Omental fat pad (tissue), 4 donors: ENCODE data around the gene DEFB125. TPM values are rescaled to one million over a fixed set of nuclear protein-coding genes. Genes with fewer than 3 reads are reported as not detected.
A peak's percentile ranks its signal among the peaks of the same experiment; 100 is the strongest.

Experiments used
- ATAC-seq: fragments of 150-250 bp; one replicate; pipeline ENCODE4 v1.9.1; 2016; ENCODE audit warnings: mild to moderate bottlenecking, moderate library complexity; ENCODE audit not compliant: low FRiP score
- DNase-seq: peaks from one replicate; pipeline ENCODE4 v3.0.0-alpha.2; 2019; ENCODE audit warnings: low spot score
- total RNA-seq, 4 donors: library from RNA; depleted of rRNA; stranded (reverse); fragments of >200 nt; gene quantifications; one replicate each; pipeline ENCODE4 v1.1.0, GENCODE V29; 2016
- TF ChIP-seq, protein P1 (sequence below), 3 donors: fragments of 450-650 bp; IDR thresholded peaks; one replicate each; pipeline ENCODE4 v1.5.1; 2016 to 2017; ENCODE audit warnings: antibody characterized with exemption in 3 of 3, mild to moderate bottlenecking in 3 of 3, moderate library complexity in 2 of 3

The DEFB125 gene, protein sequence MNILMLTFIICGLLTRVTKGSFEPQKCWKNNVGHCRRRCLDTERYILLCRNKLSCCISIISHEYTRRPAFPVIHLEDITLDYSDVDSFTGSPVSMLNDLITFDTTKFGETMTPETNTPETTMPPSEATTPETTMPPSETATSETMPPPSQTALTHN
- total RNA-seq: not detected

DNA sequence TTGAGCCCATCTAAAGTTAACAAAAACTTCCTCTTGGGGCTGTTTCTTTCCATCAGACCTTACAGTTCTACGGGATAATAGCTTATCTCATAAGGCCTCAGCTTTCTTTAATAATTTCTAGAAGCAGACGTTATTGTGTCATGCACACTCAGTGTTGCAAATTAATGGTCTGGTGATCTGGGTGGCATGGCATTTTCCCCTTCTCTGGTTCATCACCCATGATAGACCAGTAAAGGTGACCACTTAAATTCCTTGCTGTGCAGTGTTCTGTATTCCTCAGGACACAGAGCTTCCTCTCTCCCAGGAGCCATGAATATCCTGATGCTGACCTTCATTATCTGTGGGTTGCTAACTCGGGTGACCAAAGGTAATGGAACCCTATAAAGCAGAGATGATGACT lies at the start of gene DEFB125:
Gene DEFB125, plus strand, starts transcription at position 272 of the 400 bp plus-strand sequence. Its CDS starts 38 bp downstream, at position 310.
- DNase-seq: no peak
- ATAC-seq: no peak
- TF ChIP-seq, protein P1, sequence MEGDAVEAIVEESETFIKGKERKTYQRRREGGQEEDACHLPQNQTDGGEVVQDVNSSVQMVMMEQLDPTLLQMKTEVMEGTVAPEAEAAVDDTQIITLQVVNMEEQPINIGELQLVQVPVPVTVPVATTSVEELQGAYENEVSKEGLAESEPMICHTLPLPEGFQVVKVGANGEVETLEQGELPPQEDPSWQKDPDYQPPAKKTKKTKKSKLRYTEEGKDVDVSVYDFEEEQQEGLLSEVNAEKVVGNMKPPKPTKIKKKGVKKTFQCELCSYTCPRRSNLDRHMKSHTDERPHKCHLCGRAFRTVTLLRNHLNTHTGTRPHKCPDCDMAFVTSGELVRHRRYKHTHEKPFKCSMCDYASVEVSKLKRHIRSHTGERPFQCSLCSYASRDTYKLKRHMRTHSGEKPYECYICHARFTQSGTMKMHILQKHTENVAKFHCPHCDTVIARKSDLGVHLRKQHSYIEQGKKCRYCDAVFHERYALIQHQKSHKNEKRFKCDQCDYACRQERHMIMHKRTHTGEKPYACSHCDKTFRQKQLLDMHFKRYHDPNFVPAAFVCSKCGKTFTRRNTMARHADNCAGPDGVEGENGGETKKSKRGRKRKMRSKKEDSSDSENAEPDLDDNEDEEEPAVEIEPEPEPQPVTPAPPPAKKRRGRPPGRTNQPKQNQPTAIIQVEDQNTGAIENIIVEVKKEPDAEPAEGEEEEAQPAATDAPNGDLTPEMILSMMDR (IDR thresholded peaks at IDR 0.05): no peak

DNA sequence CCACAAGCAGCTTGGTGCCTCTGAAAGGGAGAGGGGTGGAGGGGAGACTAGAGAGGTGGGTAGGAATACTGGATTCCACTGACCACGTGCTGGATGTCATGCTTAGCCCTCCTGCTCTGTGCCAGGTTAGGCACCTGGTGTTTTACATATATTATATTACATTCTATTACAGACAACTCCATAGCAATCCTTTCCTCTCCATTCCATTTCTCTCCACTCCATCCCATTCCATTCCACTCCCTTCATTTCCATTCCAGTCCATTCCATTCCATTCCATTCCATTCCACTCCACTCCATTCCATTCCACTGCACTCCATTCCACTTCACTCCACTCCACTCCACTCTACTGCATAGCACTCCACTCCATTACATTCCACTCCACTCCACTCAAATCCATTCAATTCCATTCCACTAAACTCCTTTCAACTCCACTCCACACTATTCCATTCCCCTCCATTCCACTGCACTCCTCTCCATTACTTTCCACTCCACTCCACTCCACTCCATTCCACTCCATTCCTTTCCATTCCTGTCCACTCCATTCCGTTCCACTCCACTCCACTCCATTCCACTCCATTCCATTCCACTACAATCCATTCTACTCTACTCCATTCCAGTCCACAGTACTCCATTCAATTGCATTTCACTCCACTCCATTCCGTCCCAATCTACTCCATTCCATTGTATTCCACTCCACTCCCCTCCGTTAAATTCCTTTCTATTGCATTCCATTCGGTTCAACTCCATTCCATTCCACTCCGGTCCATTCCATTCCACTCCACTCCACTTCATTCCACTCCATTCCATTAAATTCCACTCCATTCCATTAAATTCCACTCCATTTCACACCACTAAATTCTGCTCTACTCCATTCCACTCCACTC lies 27.2 kb upstream of the DEFB125 start:
- DNase-seq: no peak
- TF ChIP-seq, protein P1 (IDR thresholded peaks at IDR 0.05): no peak
- no peak for ATAC-seq

DNA sequence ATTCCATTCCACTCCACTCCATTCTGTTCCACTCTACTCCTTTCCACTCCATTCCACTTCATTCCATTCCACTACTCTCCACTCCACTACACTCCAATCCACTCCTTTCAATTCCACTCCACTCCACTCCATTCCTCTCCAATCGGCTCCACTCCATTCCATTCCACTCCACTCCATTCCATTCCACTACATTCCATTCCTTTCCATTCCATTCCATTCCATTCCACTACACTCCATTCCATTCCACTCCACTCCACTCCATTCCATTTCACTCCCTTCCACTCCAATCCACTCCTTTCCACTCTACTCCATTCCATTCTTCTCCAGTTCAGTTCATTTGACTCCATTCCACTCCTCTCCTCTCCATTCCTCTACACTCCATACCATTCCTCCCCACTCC lies 26.2 kb upstream of the DEFB125 start:
- TF ChIP-seq, protein P1 (IDR thresholded peaks at IDR 0.05): no peak
- DNase-seq (no peak), ATAC-seq (peak; percentile 66)

DNA sequence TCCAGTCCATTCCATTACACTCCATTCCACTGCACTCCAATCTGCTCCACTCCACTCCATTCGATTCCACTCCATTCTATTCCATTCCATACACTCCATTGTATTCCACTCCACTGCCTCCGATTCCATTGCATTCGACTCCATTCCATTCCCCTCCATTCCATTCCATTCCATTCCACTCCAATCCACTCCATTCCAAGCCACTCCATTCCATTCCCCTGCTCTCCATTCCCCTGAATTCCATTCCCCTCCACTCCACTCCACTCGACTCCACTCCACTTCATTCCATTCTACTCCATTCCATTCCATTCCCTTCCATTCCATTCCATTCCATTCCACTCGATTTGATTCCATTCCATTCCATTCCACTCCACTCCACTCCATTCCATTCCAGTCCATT lies 25.7 kb upstream of the DEFB125 start:
- no peak for ATAC-seq
- DNase-seq: no peak
- TF ChIP-seq, protein P1 (IDR thresholded peaks at IDR 0.05): no peak

DNA sequence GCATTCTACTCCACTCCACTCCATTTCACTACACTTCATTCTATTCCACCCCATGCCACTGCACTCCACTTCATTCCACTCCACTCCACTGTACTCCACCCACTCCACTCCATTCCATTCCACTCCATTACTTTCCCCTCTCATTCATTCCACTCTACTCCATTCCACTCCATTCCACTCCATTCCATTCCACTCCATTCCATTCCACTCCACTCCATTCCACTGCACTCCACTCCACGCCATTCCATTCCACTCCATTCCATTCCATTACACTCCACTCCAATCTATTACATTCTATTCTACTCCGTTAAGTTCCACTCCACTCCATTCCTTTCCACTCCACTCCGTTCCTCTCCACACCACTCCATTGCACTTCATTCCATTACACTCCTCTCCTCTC lies 25.0 kb upstream of the DEFB125 start:
- DNase-seq: no peak
- peak; percentile 61 for ATAC-seq
- TF ChIP-seq, protein P1 (IDR thresholded peaks at IDR 0.05): no peak

DNA sequence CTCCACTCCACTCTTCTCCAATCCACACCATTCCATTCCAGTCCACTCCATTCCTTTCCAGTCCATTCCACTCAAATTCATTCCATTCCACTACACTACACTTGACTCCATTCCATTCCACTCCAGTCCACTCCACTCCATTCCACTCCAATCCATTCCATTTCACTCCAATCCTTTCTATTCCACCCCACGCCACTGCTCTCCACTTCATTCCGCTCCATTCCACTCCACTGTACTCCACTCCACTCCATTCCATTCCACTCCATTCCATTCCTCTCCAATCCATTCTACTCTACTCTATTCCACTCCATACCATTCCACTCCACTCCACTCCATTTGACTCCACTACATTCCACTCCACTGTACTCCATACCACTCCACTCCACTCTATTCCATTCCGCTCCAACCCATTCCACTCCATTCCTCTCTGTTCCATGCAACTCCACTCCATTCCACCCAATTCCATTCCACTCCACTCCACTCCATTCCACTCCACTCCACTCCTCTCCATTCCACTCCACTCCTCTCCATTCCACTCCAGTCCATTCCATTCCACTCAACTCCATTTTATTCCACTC lies 23.4 kb upstream of the DEFB125 start:
- TF ChIP-seq, protein P1 (IDR thresholded peaks at IDR 0.05): no peak
- no peak for ATAC-seq

More for the DNA sequence above, 23.4 kb upstream of the DEFB125 start:
- DNase-seq: no peak
